ENCODE data around the gene MED22. TPM values are rescaled to one million over a fixed set of nuclear protein-coding genes. Genes with fewer than 3 reads are reported as not detected.
"Not testable (repeated sequence)": the region's sequence is repeated elsewhere in the genome, so short reads cannot be mapped to it uniquely, and the experiment has no call there.

Gene MED22
- total RNA-seq, 2 experiments from 2014 or later = 42.3 to 45.2 TPM

GRCh38 chr9:133303266-133304157 lies 44.4 kb downstream of the MED22 start:
- no peaks in the 10 kb centered on the region for H3K9me3 Mint-ChIP-seq
- H3K27ac Mint-ChIP-seq = no peak overlapping the region
- no peak for DNase-seq
- no peak overlapping the region for H3K4me3 Mint-ChIP-seq
- peaks cover 16% of the 10 kb centered on the region for H3K27me3 Mint-ChIP-seq
- H3K36me3 Mint-ChIP-seq = no peaks in the 10 kb centered on the region
- no peaks in the 10 kb centered on the region for H3K4me1 Mint-ChIP-seq

GRCh38 chr9:133301253-133302230 lies 46.4 kb downstream of the MED22 start:
- DNase-seq = no peak
- H3K27me3 Mint-ChIP-seq = peaks cover 14% of the 10 kb centered on the region
- no peak overlapping the region for H3K27ac Mint-ChIP-seq

GRCh38 chr9:133299996-133300395 lies 47.9 kb downstream of the MED22 start:
- not testable (repeated sequence) for H3K4me3 Mint-ChIP-seq, H3K9me3 Mint-ChIP-seq, H3K27ac Mint-ChIP-seq, H3K4me1 Mint-ChIP-seq, H3K36me3 Mint-ChIP-seq, DNase-seq
- H3K27me3 Mint-ChIP-seq = peaks cover 14% of the 10 kb centered on the region

More at GRCh38 chr9:133301253-133302230, 46.4 kb downstream of the MED22 start:
- no peaks in the 10 kb centered on the region for H3K4me1 Mint-ChIP-seq
- no peak overlapping the region for H3K4me3 Mint-ChIP-seq
- no peaks in the 10 kb centered on the region for H3K36me3 Mint-ChIP-seq
- no peaks in the 10 kb centered on the region for H3K9me3 Mint-ChIP-seq

GRCh38 chr9:133294257-133294656 lies 53.7 kb downstream of the MED22 start:
- Mint-ChIP-seq H3K27ac (no peak overlapping the region), H3K4me3 (no peak overlapping the region), H3K27me3 (peaks cover 32% of the 10 kb centered on the region), H3K4me1 (no peaks in the 10 kb centered on the region), H3K9me3 (peaks cover 22% of the 10 kb centered on the region), H3K36me3 (no peaks in the 10 kb centered on the region)
- DNase-seq = no peak

GRCh38 chr9:133290751-133291302 lies 57.1 kb downstream of the MED22 start:
- DNase-seq = no peak
- peaks cover 28% of the 10 kb centered on the region for H3K9me3 Mint-ChIP-seq
- no peaks in the 10 kb centered on the region for H3K4me1 Mint-ChIP-seq
- H3K27ac Mint-ChIP-seq = no peak overlapping the region
- H3K36me3 Mint-ChIP-seq = no peaks in the 10 kb centered on the region
- H3K4me3 Mint-ChIP-seq = no peak overlapping the region
- H3K27me3 Mint-ChIP-seq = peaks cover 27% of the 10 kb centered on the region

Other genes starting within 250 kb of the MED22 start
- gene RALGDS, start 226.9 kb downstream of the MED22 start, total RNA-seq = 10 to 100 TPM; 50.3 to 51.9 TPM
- 1 to 10 TPM; 1.6 to 2.9 TPM for gene GBGT1, start 184.2 kb downstream of the MED22 start, total RNA-seq
- gene OBP2B, start 138.9 kb downstream of the MED22 start, total RNA-seq = not detected
- gene ABO, start 72.9 kb downstream of the MED22 start, total RNA-seq = not detected
- 10 to 100 TPM; 31.8 to 33.0 TPM for gene SURF6, start 11.9 kb downstream of the MED22 start, total RNA-seq
- gene RPL7A, start 87 bp upstream of the MED22 start, total RNA-seq = 1,000 to 10,000 TPM; 3,142 to 3,195 TPM
- 10 to 100 TPM; 25.4 to 26.6 TPM for gene SURF1, start 8.4 kb upstream of the MED22 start, total RNA-seq
- 10 to 100 TPM; 30.7 to 32.2 TPM for gene SURF2, start 8.4 kb upstream of the MED22 start, total RNA-seq
- gene SURF4, start 27.9 kb upstream of the MED22 start, total RNA-seq = 100 to 1,000 TPM; 197 to 198 TPM
- gene STKLD1, start 28.2 kb upstream of the MED22 start, total RNA-seq = under 1 TPM; 0.16 to 0.31 TPM
- 10 to 100 TPM; 45.3 to 47.7 TPM for gene REXO4, start 69.9 kb upstream of the MED22 start, total RNA-seq
- gene ADAMTS13, start 74.2 kb upstream of the MED22 start, total RNA-seq = 1 to 10 TPM; 1.0 to 1.5 TPM
- 1 to 10 TPM in 1 of 2 experiments, under 1 TPM in 1; 0.54 to 1.4 TPM for gene CACFD1, start 111.8 kb upstream of the MED22 start, total RNA-seq
- 1 to 10 TPM; 8.9 to 9.3 TPM for gene SLC2A6, start 131.0 kb upstream of the MED22 start, total RNA-seq
- gene MYMK, start 176.8 kb upstream of the MED22 start, total RNA-seq = not detected
- under 1 TPM; 0.29 to 0.34 TPM for gene ADAMTSL2, start 186.6 kb upstream of the MED22 start, total RNA-seq